GM19035 (cell line): ENCODE results near the gene TRAPPC2.
"Not testable (repeated sequence)": the region's sequence is repeated elsewhere in the genome, so short reads cannot be mapped to it uniquely, and the experiment has no call there.

Experiments
- ATAC-seq: cut with Tn5 transposase; IDR thresholded peaks from one replicate; pipeline ENCODE4 v1.9.1; 2021; ENCODE audit not compliant: unreplicated experiment

TRAPPC2 gene

DNA sequence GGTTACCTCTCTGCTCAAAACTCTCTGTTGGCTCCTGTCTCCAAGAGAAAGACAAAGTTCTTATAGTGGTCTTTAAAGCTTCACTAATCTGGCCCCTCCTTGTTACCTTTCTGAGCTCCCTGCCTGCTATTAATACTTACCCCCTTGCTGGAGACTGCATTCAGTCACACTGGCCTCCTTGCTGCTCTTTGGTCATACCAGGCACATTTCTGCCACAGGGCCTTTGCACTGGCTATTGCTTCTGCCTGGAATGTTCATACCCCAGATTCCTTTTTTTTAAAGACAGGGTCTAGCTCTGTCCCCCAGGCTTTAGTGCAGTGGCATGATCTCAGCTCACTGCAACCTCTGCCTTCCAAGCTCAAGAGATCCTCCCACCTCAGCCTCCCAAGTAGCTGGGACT is 61.4 kb downstream of the TRAPPC2 start:
- no peak for ATAC-seq

GRCh38 chrX:13670197-13670596 is 64.2 kb downstream of the TRAPPC2 start:
- ATAC-seq = no peak

GRCh38 chrX:13669755-13670154 is 64.7 kb downstream of the TRAPPC2 start:
- not testable (repeated sequence) for ATAC-seq

GRCh38 chrX:13669246-13669737 is 65.1 kb downstream of the TRAPPC2 start:
- ATAC-seq = peak; percentile 68

DNA sequence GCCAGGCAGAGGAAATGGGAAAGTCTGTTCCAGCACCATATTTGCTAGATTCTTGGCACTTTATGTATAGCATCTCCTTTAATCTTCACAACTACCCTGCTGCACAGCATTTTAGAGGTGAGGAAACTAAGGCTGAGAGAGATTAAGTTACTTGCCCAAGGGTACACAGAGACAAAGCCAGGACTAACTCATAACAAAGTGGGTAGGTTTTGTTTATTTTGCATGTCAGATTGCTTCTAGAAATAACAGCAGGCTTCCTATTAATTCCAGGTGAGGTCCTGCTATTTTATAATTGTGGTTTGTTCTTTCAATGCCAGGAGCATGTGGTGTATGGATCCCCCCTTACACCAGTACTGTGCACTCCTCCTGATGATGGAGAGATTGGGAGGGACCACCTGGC is 66.5 kb downstream of the TRAPPC2 start:
- no peak for ATAC-seq

GRCh38 chrX:13666836-13667235 is 67.6 kb downstream of the TRAPPC2 start:
- ATAC-seq = no peak

GRCh38 chrX:13664020-13664419 is 70.4 kb downstream of the TRAPPC2 start:
- ATAC-seq = no peak

DNA sequence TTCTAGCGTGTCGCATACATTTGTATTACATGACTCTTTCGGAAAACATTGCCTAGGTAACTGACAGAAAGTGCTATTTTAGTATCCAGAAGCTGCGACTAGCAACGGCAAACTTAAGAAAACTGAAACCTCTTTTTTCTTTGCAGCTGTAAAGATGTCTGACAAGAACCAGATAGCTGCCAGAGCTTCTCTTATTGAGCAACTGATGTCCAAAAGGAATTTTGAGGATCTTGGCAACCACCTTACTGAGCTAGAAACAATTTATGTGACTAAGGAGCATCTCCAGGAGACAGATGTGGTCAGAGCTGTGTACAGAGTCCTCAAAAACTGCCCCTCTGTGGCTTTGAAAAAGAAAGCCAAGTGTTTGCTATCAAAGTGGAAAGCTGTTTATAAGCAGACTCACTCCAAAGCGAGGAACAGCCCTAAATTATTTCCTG is 72.0 kb downstream of the TRAPPC2 start:
- peak; percentile 61 for ATAC-seq
